GM12878 (cell line): ENCODE measurements around the gene PADI4. TPM values are rescaled to one million over a fixed set of nuclear protein-coding genes. Genes with fewer than 3 reads are reported as not detected.

Experiments
- ATAC-seq: fragments of 200-7000 bp; cut with Tn5 transposase; 3 replicates; pipeline ENCODE4 v1.9.1; 2020; ENCODE audit warnings: mild to moderate bottlenecking, moderate library complexity
- BruUV-seq: library from RNA; stranded (reverse); fragments of 400-500 nt; replicated peaks from 2 replicates; lab custom pipeline; 2021; lab: Mats Ljungman, UMichigan
- CTCF ChIA-PET: fragments of 300-600 bp; sonication (Branson Sonifier 250); formaldehyde crosslinking; extraction: SDS; loops from one replicate; lab custom pipeline; 2021; ENCODE audit warnings: inconsistent platforms; lab: Yijun Ruan, JAX
- POLR2A ChIA-PET: fragments of 350-600 bp; formaldehyde crosslinking; extraction: SDS; loops from one replicate; lab custom pipeline; 2021; ENCODE audit warnings: inconsistent platforms; lab: Charles Lee
- RAD21 ChIA-PET: fragments of 300-600 bp; sonication (Branson Sonifier 250); formaldehyde crosslinking; loops from one replicate; lab custom pipeline; 2023; ENCODE audit warnings: antibody characterized with exemption; ENCODE audit not compliant: unreplicated experiment; lab: Charles Lee
- SMC1A ChIA-PET: fragments of 300-600 bp; sonication (Branson Sonifier 250); formaldehyde crosslinking; loops from one replicate; lab custom pipeline; 2023; ENCODE audit not compliant: unreplicated experiment, uncharacterized antibody; lab: Charles Lee
- DNase-seq: peaks from one replicate; pipeline ENCODE4 v3.0.0-alpha.2; 2011; ENCODE audit warnings: low read depth, low spot score
- FAIRE-seq: peaks from 3 replicates; lab custom pipeline; 2011; peaks lifted over from hg19 to GRCh38; lab: Jason Lieb, UNC
- H2AFZ ChIP-seq: 2 replicates; pipeline ENCODE4 v1.6.0; 2011; ENCODE audit warnings: low read depth, low read length, control low read depth; ENCODE audit not compliant: control insufficient read depth
- H3K27ac ChIP-seq: 2 replicates; pipeline ENCODE4 v1.5.1; 2011; ENCODE audit warnings: control low read depth; ENCODE audit not compliant: control insufficient read depth, insufficient read depth
- H3K27me3 ChIP-seq, 2 experiments: replicated peaks in 1 of 2; 2 replicates each; pipeline versions ENCODE4 v1.6.0 to v1.6.1; 2011; ENCODE audit warnings: low read length in 1 of 2; ENCODE audit not compliant: control insufficient read depth in 2 of 2, insufficient read depth in 2 of 2
- H3K36me3 ChIP-seq, 2 experiments: 2 replicates each; pipeline ENCODE4 v1.5.1; 2011; ENCODE audit warnings: low read length in 1 of 2; ENCODE audit not compliant: control insufficient read depth in 2 of 2, insufficient read depth in 2 of 2
- H3K4me1 ChIP-seq: 2 replicates; pipeline ENCODE4 v1.6.1; 2011; ENCODE audit warnings: mild to moderate bottlenecking, low read length, moderate library complexity, mixed read lengths; ENCODE audit not compliant: control insufficient read depth, insufficient read depth
- H3K4me2 ChIP-seq: 2 replicates; pipeline ENCODE4 v1.6.0; 2011; ENCODE audit warnings: control low read depth; ENCODE audit not compliant: control insufficient read depth, insufficient read depth
- H3K4me3 ChIP-seq: fragments of 200-600 bp; sonication (generic); 2 replicates; pipeline ENCODE4 v1.5.1; 2016
- H3K79me2 ChIP-seq: 2 replicates; pipeline ENCODE4 v1.6.0; 2011; ENCODE audit warnings: low read length; ENCODE audit not compliant: control insufficient read depth, insufficient read depth
- H3K9ac ChIP-seq: 2 replicates; pipeline ENCODE4 v1.8.0; 2011; ENCODE audit warnings: low read length, control low read depth, mixed read lengths; ENCODE audit not compliant: control insufficient read depth, insufficient read depth
- H3K9me3 ChIP-seq: replicated peaks from 3 replicates; pipeline ENCODE4 v1.5.1; 2011; ENCODE audit warnings: mild to moderate bottlenecking, low read length; ENCODE audit not compliant: control insufficient read depth, insufficient read depth
- H4K20me1 ChIP-seq: 2 replicates; pipeline ENCODE4 v1.6.0; 2011; ENCODE audit not compliant: control insufficient read depth, insufficient read depth
- CHD1 ChIP-seq: IDR thresholded peaks from 2 replicates; pipeline ENCODE4 v1.6.1; 2012; ENCODE audit warnings: low read depth, low read length, improper control_type of control experiment
- HCFC1 ChIP-seq: fragments of 150-350 bp; IDR thresholded peaks from 2 replicates; pipeline ENCODE4 v1.6.1; 2014; ENCODE audit warnings: low read length
- HDAC2 ChIP-seq: fragments of 200-600 bp; sonication (generic); IDR thresholded peaks from 2 replicates; pipeline ENCODE4 v1.6.1; 2017
- HDAC6 ChIP-seq: fragments of 200-600 bp; sonication (generic); IDR thresholded peaks from one replicate; pipeline ENCODE4 v1.8.0; 2017; ENCODE audit warnings: antibody characterized with exemption; ENCODE audit not compliant: unreplicated experiment
- IKZF2 ChIP-seq, 2 experiments: fragments of 450-650 bp; IDR thresholded peaks; 2 replicates each; pipeline ENCODE4 v1.6.1; 2017; ENCODE audit warnings: mild to moderate bottlenecking in 2 of 2, moderate library complexity in 2 of 2
- LARP7 ChIP-seq: fragments of 450-650 bp; IDR thresholded peaks from 2 replicates; pipeline ENCODE4 v1.6.1; 2017; ENCODE audit warnings: mild to moderate bottlenecking
- NR2F1 ChIP-seq: fragments of 450-650 bp; conservative IDR thresholded peaks from 2 replicates; pipeline ENCODE4 v1.6.1; 2017; ENCODE audit warnings: mild to moderate bottlenecking
- PAX8 ChIP-seq: fragments of 450-650 bp; IDR thresholded peaks from 2 replicates; pipeline ENCODE4 v1.6.1; 2017; ENCODE audit warnings: mild to moderate bottlenecking, moderate library complexity
- RAD51 ChIP-seq: fragments of 450-650 bp; IDR thresholded peaks from 2 replicates; pipeline ENCODE4 v1.6.1; 2016; ENCODE audit warnings: moderate library complexity, mild to moderate bottlenecking, inconsistent platforms
- SIN3A ChIP-seq: IDR thresholded peaks from 2 replicates; pipeline ENCODE4 v1.6.1; 2012; ENCODE audit warnings: low read depth, low read length, improper control_type of control experiment
- ZSCAN29 ChIP-seq: fragments of 450-650 bp; IDR thresholded peaks from 2 replicates; pipeline ENCODE4 v1.6.1; 2017; ENCODE audit warnings: mild to moderate bottlenecking, moderate library complexity
- WGBS: methylation state at CpG from one replicate; pipeline ENCODE4 v1.1.6; 2016; ENCODE audit warnings: low lambda C conversion rate; ENCODE audit not compliant: insufficient replicate concordance, insufficient coverage; ENCODE audit errors: missing lambda C conversion rate; 5-methylcytosine and 5-hydroxymethylcytosine counted together
- in situ Hi-C: fragments of 300-500 bp; cut with MboI; formaldehyde crosslinking; loops from 9 replicates; pipeline ENCODE4 v1.14.3; 2018; ENCODE audit warnings: mixed read lengths
- intact Hi-C: fragments of 100-400 bp; cut with micrococcal nuclease; formaldehyde crosslinking; loops from one replicate; pipeline ENCODE4 v1.14.2; 2022; ENCODE audit not compliant: unreplicated experiment
- polyA plus RNA-seq, 11 experiments: library from polyadenylated mRNA; depleted of rRNA in 4 of 11; unstranded in 6 of 11; stranded (reverse) in 5 of 11; fragments of >200 nt; fragmentation: Nextera tagmentation in 4 of 11; fragmentation: Illumina TruSeq in 1 of 11; extraction: Ambion mirVana in 4 of 11; extraction: Trizol in 1 of 11; gene quantifications; 1 replicate in 1 of 11; 2 replicates in 10 of 11; pipeline versions ENCODE4 v1.2.1 to v1.2.3, GENCODE V29; 2011 to 2016; ENCODE audit warnings: inconsistent platforms in 2 of 11, missing spikeins in 2 of 11, low read depth in 1 of 11
- total RNA-seq, 4 experiments: library from RNA; depleted of rRNA in 3 of 4; stranded (reverse); fragments of >200 nt in 3 of 4; fragmentation: Illumina TruSeq in 1 of 4; extraction: Trizol in 1 of 4; gene quantifications; 2 replicates each; pipeline versions ENCODE4 v1.2.1 to v1.2.3, GENCODE V29; 2013 to 2021
- TF ChIP-seq, protein P1 (sequence below): fragments of 150-350 bp; IDR thresholded peaks from 2 replicates; pipeline ENCODE4 v1.6.1; 2016; ENCODE audit warnings: low read depth, low read length
- TF ChIP-seq, protein P2 (sequence below): IDR thresholded peaks from 2 replicates; pipeline ENCODE4 v1.6.1; 2011; ENCODE audit warnings: borderline replicate concordance, low read depth, mild to moderate bottlenecking, moderate library complexity, low read length; ENCODE audit not compliant: insufficient read depth, poor library complexity, severe bottlenecking
- TF ChIP-seq, protein P3 (sequence below): fragments of 450-650 bp; IDR thresholded peaks from 2 replicates; pipeline ENCODE4 v1.6.1; 2016; ENCODE audit warnings: mild to moderate bottlenecking
- TF ChIP-seq, protein P4 (sequence below): fragments of 450-650 bp; formaldehyde crosslinking; IDR thresholded peaks from 2 replicates; pipeline ENCODE4 v1.4.0; 2020; ENCODE audit warnings: mild to moderate bottlenecking, moderate library complexity
- TF ChIP-seq, protein P5 (sequence below): IDR thresholded peaks from 2 replicates; pipeline ENCODE4 v1.6.1; 2011; ENCODE audit warnings: borderline replicate concordance, low read depth, mild to moderate bottlenecking, moderate library complexity, mixed read lengths, low read length; ENCODE audit not compliant: insufficient read depth; ENCODE audit errors: extremely low read length

PADI4 gene
- total and polyA plus RNA-seq, 10 of the 15 experiments (the other 5 are each of a cell fraction or from before 2014, with no cell fraction given): 0.08 to 0.47 (median 0.15) TPM; not detected in 3

DNA sequence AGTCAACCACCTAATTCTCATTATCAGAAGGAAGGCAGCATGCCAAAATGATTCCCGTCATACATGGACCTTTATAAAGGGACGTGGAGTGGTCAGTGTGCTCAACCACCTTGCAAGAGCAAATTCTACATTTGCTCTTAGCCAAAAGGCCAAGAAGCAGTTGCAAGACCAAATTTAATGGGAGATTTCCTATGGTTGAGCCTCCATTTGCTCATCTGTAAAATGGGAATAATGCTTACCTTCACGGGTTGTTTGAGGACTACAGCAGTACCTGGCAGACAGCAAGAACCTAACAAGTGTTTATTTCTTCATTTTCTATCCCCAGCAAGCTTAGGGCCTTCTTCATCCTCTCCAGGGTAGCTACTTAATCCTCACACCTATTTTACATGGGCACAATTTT is 17.4 kb upstream of the PADI4 start:
- ChIA-PET RAD21 (no interaction called here), POLR2A (no interaction called here), CTCF (interaction anchor here (1.0 kb wide), 1 partner anchor 27 kb away, joined by 3 read pairs; no protein-coding TSS in a partner anchor), SMC1A (no interaction called here)
- Histone ChIP-seq H3K36me3 (no peaks in the 10 kb centered on the region), H3K9ac (no peak overlapping the region), H3K4me1 (no peaks in the 10 kb centered on the region), H3K4me3 (no peak overlapping the region), H3K27me3 (no peaks in the 10 kb centered on the region), H3K27ac (no peak overlapping the region), H3K9me3 (no peaks in the 10 kb centered on the region), H3K4me2 (no peak overlapping the region), H3K79me2 (no peaks in the 10 kb centered on the region), H2AFZ (no peak overlapping the region), H4K20me1 (no peaks in the 10 kb centered on the region)
- WGBS: 0% methylated on average over 3 of the region's 3 CpGs
- in situ Hi-C loops: no loop called here
- no TSS peak for BruUV-seq
- DNase-seq: no peak
- FAIRE-seq: no peak
- ATAC-seq: no peak
- intact Hi-C loops: no loop called here
- TF ChIP-seq RAD51 (no peak), CHD1 (no peak), LARP7 (no peak), HDAC2 (no peak), SIN3A (no peak), HCFC1 (no peak), HDAC6 (no peak), NR2F1 (no peak), PAX8 (no peak), IKZF2 (IDR thresholded peaks at IDR 0.05) (no peak), ZSCAN29 (no peak)
- TF ChIP-seq, protein P1, sequence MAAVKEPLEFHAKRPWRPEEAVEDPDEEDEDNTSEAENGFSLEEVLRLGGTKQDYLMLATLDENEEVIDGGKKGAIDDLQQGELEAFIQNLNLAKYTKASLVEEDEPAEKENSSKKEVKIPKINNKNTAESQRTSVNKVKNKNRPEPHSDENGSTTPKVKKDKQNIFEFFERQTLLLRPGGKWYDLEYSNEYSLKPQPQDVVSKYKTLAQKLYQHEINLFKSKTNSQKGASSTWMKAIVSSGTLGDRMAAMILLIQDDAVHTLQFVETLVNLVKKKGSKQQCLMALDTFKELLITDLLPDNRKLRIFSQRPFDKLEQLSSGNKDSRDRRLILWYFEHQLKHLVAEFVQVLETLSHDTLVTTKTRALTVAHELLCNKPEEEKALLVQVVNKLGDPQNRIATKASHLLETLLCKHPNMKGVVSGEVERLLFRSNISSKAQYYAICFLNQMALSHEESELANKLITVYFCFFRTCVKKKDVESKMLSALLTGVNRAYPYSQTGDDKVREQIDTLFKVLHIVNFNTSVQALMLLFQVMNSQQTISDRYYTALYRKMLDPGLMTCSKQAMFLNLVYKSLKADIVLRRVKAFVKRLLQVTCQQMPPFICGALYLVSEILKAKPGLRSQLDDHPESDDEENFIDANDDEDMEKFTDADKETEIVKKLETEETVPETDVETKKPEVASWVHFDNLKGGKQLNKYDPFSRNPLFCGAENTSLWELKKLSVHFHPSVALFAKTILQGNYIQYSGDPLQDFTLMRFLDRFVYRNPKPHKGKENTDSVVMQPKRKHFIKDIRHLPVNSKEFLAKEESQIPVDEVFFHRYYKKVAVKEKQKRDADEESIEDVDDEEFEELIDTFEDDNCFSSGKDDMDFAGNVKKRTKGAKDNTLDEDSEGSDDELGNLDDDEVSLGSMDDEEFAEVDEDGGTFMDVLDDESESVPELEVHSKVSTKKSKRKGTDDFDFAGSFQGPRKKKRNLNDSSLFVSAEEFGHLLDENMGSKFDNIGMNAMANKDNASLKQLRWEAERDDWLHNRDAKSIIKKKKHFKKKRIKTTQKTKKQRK: no peak
- TF ChIP-seq, protein P2, sequence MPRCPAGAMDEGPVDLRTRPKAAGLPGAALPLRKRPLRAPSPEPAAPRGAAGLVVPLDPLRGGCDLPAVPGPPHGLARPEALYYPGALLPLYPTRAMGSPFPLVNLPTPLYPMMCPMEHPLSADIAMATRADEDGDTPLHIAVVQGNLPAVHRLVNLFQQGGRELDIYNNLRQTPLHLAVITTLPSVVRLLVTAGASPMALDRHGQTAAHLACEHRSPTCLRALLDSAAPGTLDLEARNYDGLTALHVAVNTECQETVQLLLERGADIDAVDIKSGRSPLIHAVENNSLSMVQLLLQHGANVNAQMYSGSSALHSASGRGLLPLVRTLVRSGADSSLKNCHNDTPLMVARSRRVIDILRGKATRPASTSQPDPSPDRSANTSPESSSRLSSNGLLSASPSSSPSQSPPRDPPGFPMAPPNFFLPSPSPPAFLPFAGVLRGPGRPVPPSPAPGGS: no peak
- TF ChIP-seq, protein P3, sequence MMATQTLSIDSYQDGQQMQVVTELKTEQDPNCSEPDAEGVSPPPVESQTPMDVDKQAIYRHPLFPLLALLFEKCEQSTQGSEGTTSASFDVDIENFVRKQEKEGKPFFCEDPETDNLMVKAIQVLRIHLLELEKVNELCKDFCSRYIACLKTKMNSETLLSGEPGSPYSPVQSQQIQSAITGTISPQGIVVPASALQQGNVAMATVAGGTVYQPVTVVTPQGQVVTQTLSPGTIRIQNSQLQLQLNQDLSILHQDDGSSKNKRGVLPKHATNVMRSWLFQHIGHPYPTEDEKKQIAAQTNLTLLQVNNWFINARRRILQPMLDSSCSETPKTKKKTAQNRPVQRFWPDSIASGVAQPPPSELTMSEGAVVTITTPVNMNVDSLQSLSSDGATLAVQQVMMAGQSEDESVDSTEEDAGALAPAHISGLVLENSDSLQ: no peak
- TF ChIP-seq, protein P4, sequence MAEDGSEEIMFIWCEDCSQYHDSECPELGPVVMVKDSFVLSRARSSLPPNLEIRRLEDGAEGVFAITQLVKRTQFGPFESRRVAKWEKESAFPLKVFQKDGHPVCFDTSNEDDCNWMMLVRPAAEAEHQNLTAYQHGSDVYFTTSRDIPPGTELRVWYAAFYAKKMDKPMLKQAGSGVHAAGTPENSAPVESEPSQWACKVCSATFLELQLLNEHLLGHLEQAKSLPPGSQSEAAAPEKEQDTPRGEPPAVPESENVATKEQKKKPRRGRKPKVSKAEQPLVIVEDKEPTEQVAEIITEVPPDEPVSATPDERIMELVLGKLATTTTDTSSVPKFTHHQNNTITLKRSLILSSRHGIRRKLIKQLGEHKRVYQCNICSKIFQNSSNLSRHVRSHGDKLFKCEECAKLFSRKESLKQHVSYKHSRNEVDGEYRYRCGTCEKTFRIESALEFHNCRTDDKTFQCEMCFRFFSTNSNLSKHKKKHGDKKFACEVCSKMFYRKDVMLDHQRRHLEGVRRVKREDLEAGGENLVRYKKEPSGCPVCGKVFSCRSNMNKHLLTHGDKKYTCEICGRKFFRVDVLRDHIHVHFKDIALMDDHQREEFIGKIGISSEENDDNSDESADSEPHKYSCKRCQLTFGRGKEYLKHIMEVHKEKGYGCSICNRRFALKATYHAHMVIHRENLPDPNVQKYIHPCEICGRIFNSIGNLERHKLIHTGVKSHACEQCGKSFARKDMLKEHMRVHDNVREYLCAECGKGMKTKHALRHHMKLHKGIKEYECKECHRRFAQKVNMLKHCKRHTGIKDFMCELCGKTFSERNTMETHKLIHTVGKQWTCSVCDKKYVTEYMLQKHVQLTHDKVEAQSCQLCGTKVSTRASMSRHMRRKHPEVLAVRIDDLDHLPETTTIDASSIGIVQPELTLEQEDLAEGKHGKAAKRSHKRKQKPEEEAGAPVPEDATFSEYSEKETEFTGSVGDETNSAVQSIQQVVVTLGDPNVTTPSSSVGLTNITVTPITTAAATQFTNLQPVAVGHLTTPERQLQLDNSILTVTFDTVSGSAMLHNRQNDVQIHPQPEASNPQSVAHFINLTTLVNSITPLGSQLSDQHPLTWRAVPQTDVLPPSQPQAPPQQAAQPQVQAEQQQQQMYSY (CRISPR knock-in tag): no peak
- TF ChIP-seq, protein P5, sequence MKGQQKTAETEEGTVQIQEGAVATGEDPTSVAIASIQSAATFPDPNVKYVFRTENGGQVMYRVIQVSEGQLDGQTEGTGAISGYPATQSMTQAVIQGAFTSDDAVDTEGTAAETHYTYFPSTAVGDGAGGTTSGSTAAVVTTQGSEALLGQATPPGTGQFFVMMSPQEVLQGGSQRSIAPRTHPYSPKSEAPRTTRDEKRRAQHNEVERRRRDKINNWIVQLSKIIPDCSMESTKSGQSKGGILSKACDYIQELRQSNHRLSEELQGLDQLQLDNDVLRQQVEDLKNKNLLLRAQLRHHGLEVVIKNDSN: no peak
